SK-N-MC (cell line): ENCODE measurements around the gene DUS2.

Source experiments
- EZH2 ChIP-seq: fragments of 200-600 bp; sonication (generic); IDR thresholded peaks from one replicate; pipeline ENCODE4 v1.6.1; 2017; ENCODE audit warnings: antibody characterized with exemption
- POLR2AphosphoS5 ChIP-seq: IDR thresholded peaks from 2 replicates; pipeline ENCODE4 v1.6.1; 2012; ENCODE audit warnings: mild to moderate bottlenecking, low read depth, low read length, borderline replicate concordance

GRCh38 chr16:67999985-68000384, 23.1 kb upstream of the DUS2 start:
- no peak for TF ChIP-seq EZH2
- no peak for TF ChIP-seq POLR2AphosphoS5
